H1 (cell line): ENCODE data around the gene CD226.

Experiments
- ATF3 ChIP-seq: IDR thresholded peaks from 2 replicates; pipeline ENCODE4 v1.6.1; 2011; ENCODE audit warnings: low read depth, mild to moderate bottlenecking, low read length; ENCODE audit not compliant: insufficient read depth
- CHD2 ChIP-seq: IDR thresholded peaks from 2 replicates; pipeline ENCODE4 v1.6.1; 2012; ENCODE audit warnings: low read length, improper control_type of control experiment
- EP300 ChIP-seq, 2 experiments: IDR thresholded peaks; 1 replicate in 1 of 2; 2 replicates in 1 of 2; pipeline ENCODE4 v1.6.1; 2011 to 2012; ENCODE audit warnings: low read depth in 2 of 2, low read length in 2 of 2, mild to moderate bottlenecking in 2 of 2, borderline replicate concordance in 1 of 2, inconsistent platforms in 1 of 2, moderate library complexity in 1 of 2
- EZH2 ChIP-seq: fragments of 200-600 bp; sonication (generic); IDR thresholded peaks from 2 replicates; pipeline ENCODE4 v1.7.1; 2012; ENCODE audit warnings: low read depth, mild to moderate bottlenecking, moderate library complexity, low read length, inconsistent platforms; ENCODE audit not compliant: severe bottlenecking
- HDAC6 ChIP-seq: IDR thresholded peaks from one replicate; pipeline ENCODE4 v1.7.1; 2012; ENCODE audit warnings: low read depth, mild to moderate bottlenecking, inconsistent platforms, low read length, moderate library complexity
- JUN ChIP-seq: IDR thresholded peaks from 2 replicates; pipeline ENCODE4 v1.6.1; 2011; ENCODE audit warnings: low read depth, mild to moderate bottlenecking, improper control_type of control experiment, low read length
- POLR2A ChIP-seq, 2 experiments: IDR thresholded peaks; 1 replicate in 1 of 2; 2 replicates in 1 of 2; pipeline ENCODE4 v1.6.1; 2011; ENCODE audit warnings: low read depth in 2 of 2, low read length in 2 of 2, mild to moderate bottlenecking in 2 of 2; ENCODE audit errors: control extremely low read depth in 1 of 2
- POLR2AphosphoS5 ChIP-seq: IDR thresholded peaks from 2 replicates; pipeline ENCODE4 v1.6.1; 2011; ENCODE audit warnings: low read depth, low read length
- RFX5 ChIP-seq: IDR thresholded peaks from 2 replicates; pipeline ENCODE4 v1.6.1; 2011; ENCODE audit warnings: low read depth, low read length, improper control_type of control experiment, borderline replicate concordance
- RNF2 ChIP-seq: fragments of 200-900, 300-1000 bp; sonication (generic); IDR thresholded peaks from 2 replicates; pipeline ENCODE4 v1.7.1; 2016; ENCODE audit warnings: borderline replicate concordance, low read depth, mild to moderate bottlenecking, antibody characterized with exemption, low read length; ENCODE audit not compliant: poor library complexity, severe bottlenecking; ENCODE audit errors: missing control alignments
- TEAD4 ChIP-seq: IDR thresholded peaks from 2 replicates; pipeline ENCODE4 v1.6.1; 2012; ENCODE audit warnings: low read depth, low read length, inconsistent platforms, mixed read lengths
- TF ChIP-seq, protein P1 (sequence below), 3 experiments: IDR thresholded peaks; 1 replicate in 2 of 3; 2 replicates in 1 of 3; pipeline versions ENCODE4 v1.5.1 to v1.6.1; 2011; ENCODE audit warnings: low read length in 3 of 3, mild to moderate bottlenecking in 3 of 3, inconsistent platforms in 2 of 3, low read depth in 1 of 3, moderate library complexity in 1 of 3; ENCODE audit not compliant: insufficient read depth in 1 of 3; ENCODE audit errors: control extremely low read depth in 1 of 3
- TF ChIP-seq, protein P2 (sequence below): IDR thresholded peaks from 2 replicates; pipeline ENCODE4 v1.6.1; 2012; ENCODE audit warnings: inconsistent platforms

DNA sequence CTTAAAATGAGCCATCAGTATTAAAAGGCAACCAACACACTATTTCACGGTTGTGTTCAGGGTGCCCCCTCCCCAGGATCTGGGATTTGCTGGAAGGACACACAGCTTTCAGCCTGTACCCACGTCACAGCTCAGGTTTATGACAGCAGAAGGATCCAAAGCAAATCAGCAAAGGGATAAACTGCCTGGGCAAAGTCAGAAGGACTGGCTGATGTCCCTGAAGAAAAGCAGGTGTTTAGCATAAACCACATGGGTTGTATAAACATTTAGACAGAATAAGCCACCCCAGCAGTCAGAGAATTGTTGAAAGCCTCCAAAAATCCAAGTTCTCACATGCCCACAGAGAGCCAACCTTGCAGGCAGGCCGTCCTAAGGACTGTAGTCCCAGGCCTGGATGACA is 63.9 kb downstream of the CD226 start:
- TF ChIP-seq POLR2AphosphoS5 (no peak), RFX5 (no peak), EZH2 (no peak), CHD2 (no peak), TEAD4 (no peak), EP300 (IDR thresholded peaks at IDR 0.05; ENCODE audit: borderline replicate concordance in 1 of 2, low read depth in 2 of 2, low read length in 2 of 2) (no peak), POLR2A (IDR thresholded peaks at IDR 0.05; ENCODE audit: control extremely low read depth in 1 of 2, low read depth in 2 of 2, low read length in 2 of 2) (no peak), JUN (no peak), RNF2 (no peak), ATF3 (no peak), HDAC6 (no peak)
- TF ChIP-seq, protein P1, sequence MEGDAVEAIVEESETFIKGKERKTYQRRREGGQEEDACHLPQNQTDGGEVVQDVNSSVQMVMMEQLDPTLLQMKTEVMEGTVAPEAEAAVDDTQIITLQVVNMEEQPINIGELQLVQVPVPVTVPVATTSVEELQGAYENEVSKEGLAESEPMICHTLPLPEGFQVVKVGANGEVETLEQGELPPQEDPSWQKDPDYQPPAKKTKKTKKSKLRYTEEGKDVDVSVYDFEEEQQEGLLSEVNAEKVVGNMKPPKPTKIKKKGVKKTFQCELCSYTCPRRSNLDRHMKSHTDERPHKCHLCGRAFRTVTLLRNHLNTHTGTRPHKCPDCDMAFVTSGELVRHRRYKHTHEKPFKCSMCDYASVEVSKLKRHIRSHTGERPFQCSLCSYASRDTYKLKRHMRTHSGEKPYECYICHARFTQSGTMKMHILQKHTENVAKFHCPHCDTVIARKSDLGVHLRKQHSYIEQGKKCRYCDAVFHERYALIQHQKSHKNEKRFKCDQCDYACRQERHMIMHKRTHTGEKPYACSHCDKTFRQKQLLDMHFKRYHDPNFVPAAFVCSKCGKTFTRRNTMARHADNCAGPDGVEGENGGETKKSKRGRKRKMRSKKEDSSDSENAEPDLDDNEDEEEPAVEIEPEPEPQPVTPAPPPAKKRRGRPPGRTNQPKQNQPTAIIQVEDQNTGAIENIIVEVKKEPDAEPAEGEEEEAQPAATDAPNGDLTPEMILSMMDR (IDR thresholded peaks at IDR 0.05; ENCODE audit: control extremely low read depth in 1 of 3, insufficient read depth in 1 of 3, low read depth in 1 of 3, low read length in 3 of 3): no peak
- TF ChIP-seq, protein P2, sequence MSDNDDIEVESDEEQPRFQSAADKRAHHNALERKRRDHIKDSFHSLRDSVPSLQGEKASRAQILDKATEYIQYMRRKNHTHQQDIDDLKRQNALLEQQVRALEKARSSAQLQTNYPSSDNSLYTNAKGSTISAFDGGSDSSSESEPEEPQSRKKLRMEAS: no peak
